HG02885 (cell line): ENCODE results near the gene RHBDL3.
"Not testable (repeated sequence)": the region's sequence is repeated elsewhere in the genome, so short reads cannot be mapped to it uniquely, and the experiment has no call there.

Experiments used
- ATAC-seq: cut with Tn5 transposase; IDR thresholded peaks from one replicate; pipeline ENCODE4 v1.9.1; 2021; ENCODE audit warnings: mild to moderate bottlenecking; ENCODE audit not compliant: unreplicated experiment, poor library complexity

Gene RHBDL3

GRCh38 chr17:32350666-32351418 lies 85.2 kb downstream of the RHBDL3 start:
- peak; percentile 4 for ATAC-seq

GRCh38 chr17:32352734-32353133 lies 87.1 kb downstream of the RHBDL3 start:
- ATAC-seq: not testable (repeated sequence)

GRCh38 chr17:32355649-32356377 lies 90.2 kb downstream of the RHBDL3 start:
- no peak for ATAC-seq

- no peak for ATAC-seq
Measured at GRCh38 chr17:32356378-32356743, 90.7 kb downstream of the RHBDL3 start.

- ATAC-seq: no peak
Measured at GRCh38 chr17:32356750-32357149, 91.1 kb downstream of the RHBDL3 start.

- no peak for ATAC-seq
Measured at GRCh38 chr17:32357615-32358014, 92.0 kb downstream of the RHBDL3 start.

GRCh38 chr17:32361270-32361669 lies 95.6 kb downstream of the RHBDL3 start:
- ATAC-seq: no peak

GRCh38 chr17:32370426-32370825 lies 104.8 kb downstream of the RHBDL3 start:
- ATAC-seq: no peak
